Stimulated activated CD8-positive, alpha-beta memory T cell treated with anti-CD3 and anti-CD28 coated beads, Interleukin-15, amount 100 ng/mL, for 4 hours (primary cell): ENCODE data around the gene GRK5.

Experiments used
- DNase-seq, 2 donors: peaks; one replicate each; pipeline ENCODE4 v3.0.0-alpha.2; 2020; ENCODE audit warnings: low read depth in 2 of 2

GRK5 gene

GRCh38 chr10:119504651-119505050, 297.3 kb downstream of the GRK5 start:
- no peak for DNase-seq

GRCh38 chr10:119505131-119505551, 297.8 kb downstream of the GRK5 start:
- DNase-seq: no peak
